ENCODE results near the gene CBARP. TPM values are rescaled to one million over a fixed set of nuclear protein-coding genes. Genes with fewer than 3 reads are reported as not detected.
A peak's percentile ranks its signal among the peaks of the same experiment; 100 is the strongest.

CBARP gene
- total and polyA plus RNA-seq, 9 of the 15 experiments (the other 6 are each of a cell fraction or from before 2014, with no cell fraction given): 0.03 to 8.9 (median 1.2) TPM; not detected in 1

- Histone ChIP-seq H3K9ac (ENCODE audit: insufficient read depth in 1 of 2, low read depth in 2 of 2, low read length in 2 of 2) (peak overlapping the region in 1 of 2 experiments; percentile 32; a peak in 1 of 4 replicates), H3K27me3 (ENCODE audit: control insufficient read depth in 2 of 2, insufficient read depth in 2 of 2, low read length in 2 of 2) (no peaks in the 10 kb centered on the region), H3K27ac (ENCODE audit: extremely low read depth, low read depth, low read length) (no peak overlapping the region), H3K9me3 (replicated peaks; ENCODE audit: control insufficient read depth, insufficient read depth, low read depth, low read length) (no peaks in the 10 kb centered on the region; the same call in 1 of the 2 replicates), H4K20me1 (replicated peaks; ENCODE audit: control insufficient read depth, insufficient read depth, low read length) (peaks cover 13% of the 10 kb centered on the region), H3K79me2 (ENCODE audit: control insufficient read depth, insufficient read depth, low read length) (peaks cover 33% of the 10 kb centered on the region), H3K36me3 (ENCODE audit: control insufficient read depth, insufficient read depth, low read length) (peaks cover 89% of the 10 kb centered on the region; the same call in 2 of the 3 replicates), H3K4me3 (no peak overlapping the region), H3K4me1 (replicated peaks in 1 of 2; ENCODE audit: control insufficient read depth in 2 of 2, insufficient read depth in 2 of 2, low read length in 2 of 2) (peaks cover 0 to 76% of the 10 kb centered on the region in 2 experiments; a peak in 3 of 5 replicates), H2AFZ (ENCODE audit: low read depth, low read length) (no peak overlapping the region), H3K9me1 (ENCODE audit: control insufficient read depth, insufficient read depth, low read length) (no peaks in the 10 kb centered on the region), H3K4me2 (ENCODE audit: insufficient read depth, low read length) (no peak overlapping the region)
- intact Hi-C loops (cut with micrococcal nuclease) (no loop called here), in situ Hi-C loops (cut with MboI) (no loop called here)
- peak; percentile 82 for ATAC-seq
- ChIA-PET POLR2A (interaction anchor here (0.6 kb wide), 1 partner anchor 57 kb away, joined by 4 read pairs; no protein-coding TSS in a partner anchor), CTCF (ENCODE audit: low intra/inter-chr PET ratio) (interaction anchor here (1.6 kb wide), 1 partner anchor 110 kb away, joined by 6 read pairs; no protein-coding TSS in a partner anchor)
- peak in 2 of 4 experiments; percentile 55 to 61 for DNase-seq (ENCODE audit: extremely low read depth in 1 of 4, low spot score in 3 of 4)
- FAIRE-seq: no peak
- 87% methylated on average over 33 of the region's 48 CpGs for WGBS (ENCODE audit: insufficient coverage, low coverage, missing lambda C conversion rate)
- BruUV-seq (replicated peaks): no TSS peak
- TF ChIP-seq NFIC (IDR thresholded peaks at IDR 0.05) (peak; percentile 23; the same call in 1 of the 2 replicates), MGA (IDR thresholded peaks at IDR 0.05) (no peak), NR2C2 (CRISPR knock-in tag; IDR thresholded peaks at IDR 0.05) (no peak), NR2C2 (tag; IDR thresholded peaks at IDR 0.05) (no peak), POLR2G (IDR thresholded peaks at IDR 0.05; ENCODE audit: low read depth, low read length) (peak; percentile 45), RB1 (IDR thresholded peaks at IDR 0.05; ENCODE audit: low read depth) (peak; percentile 44), CTBP1 (IDR thresholded peaks at IDR 0.05; ENCODE audit: borderline replicate concordance) (no peak), ATF3 (IDR thresholded peaks at IDR 0.05) (peak; percentile 38; the same call in 1 of the 2 replicates), ATF3 (CRISPR knock-in tag; conservative IDR thresholded peaks at IDR 0.05) (no peak)
Observed at GRCh38 chr19:1223018-1223855, 14.6 kb downstream of the CBARP start.

All from K562 (cell line).